Iris pigment epithelial cell (primary cell): ENCODE data around the gene CIC.

Source experiments
- DNase-seq: peaks from one replicate; pipeline ENCODE4 v3.0.0-alpha.2; 2011; ENCODE audit warnings: low read depth

CIC gene

DNA sequence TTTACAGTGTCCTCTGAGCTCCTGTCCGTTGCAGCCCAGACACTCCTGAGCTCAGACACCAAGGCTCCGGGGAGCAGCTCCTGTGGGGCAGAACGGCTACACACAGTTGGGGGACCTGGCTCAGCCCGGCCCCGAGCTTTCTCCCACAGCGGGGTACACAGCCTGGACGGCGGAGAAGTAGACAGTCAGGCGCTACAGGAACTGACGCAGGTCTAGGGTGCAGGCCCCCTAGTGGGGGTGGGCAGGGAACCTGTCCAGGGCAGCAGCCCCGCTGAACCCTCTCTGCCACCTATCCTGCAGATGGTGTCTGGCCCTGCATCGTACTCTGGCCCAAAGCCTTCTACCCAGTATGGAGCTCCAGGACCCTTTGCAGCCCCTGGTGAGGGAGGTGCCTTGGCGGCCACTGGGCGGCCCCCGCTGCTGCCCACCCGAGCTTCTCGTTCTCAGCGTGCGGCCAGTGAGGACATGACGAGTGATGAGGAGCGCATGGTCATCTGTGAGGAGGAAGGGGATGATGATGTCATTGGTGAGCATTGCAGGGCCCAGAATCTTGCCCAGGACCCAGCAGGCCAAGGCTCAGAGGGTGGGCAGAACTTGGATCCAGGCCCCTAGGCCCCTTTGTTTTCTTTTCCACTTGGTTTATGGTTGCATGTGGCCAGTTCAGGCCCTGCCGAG, 20.0 kb downstream of the CIC start:
- DNase-seq, result no peak

DNA sequence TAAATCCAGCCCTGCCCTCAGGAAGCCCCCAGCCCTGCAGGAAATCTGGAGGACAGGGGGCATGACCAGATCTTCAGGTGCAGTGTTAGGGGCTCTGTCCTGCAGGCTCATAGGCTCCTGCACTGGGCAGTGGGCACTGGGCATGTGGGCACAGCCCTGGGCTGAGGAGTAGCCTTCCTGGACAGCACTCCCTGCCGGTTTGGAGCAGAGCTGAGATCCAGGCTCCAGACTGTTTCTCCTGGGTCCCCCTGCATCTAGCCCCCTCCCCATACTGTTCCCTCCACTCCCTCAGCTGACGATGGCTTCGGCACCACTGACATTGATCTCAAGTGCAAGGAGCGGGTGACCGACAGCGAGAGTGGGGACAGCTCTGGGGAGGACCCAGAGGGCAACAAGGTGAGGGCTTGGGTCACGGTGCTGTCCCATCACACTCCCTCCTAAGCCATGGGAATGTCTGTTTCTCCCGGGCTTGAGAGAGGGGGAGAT, 20.5 kb downstream of the CIC start:
- no peak for DNase-seq

DNA sequence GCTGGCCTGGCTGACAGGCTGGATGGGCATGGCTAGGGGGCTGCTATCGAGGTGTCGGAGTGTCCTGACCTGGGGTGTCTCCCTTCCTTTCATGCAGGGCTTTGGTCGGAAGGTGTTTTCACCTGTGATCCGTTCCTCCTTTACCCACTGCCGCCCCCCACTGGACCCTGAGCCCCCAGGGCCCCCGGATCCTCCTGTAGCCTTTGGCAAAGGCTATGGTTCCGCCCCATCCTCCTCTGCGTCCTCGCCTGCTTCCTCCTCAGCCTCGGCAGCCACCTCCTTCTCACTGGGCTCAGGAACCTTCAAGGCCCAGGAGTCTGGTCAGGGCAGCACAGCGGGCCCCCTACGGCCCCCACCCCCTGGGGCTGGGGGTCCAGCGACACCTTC, 21.1 kb downstream of the CIC start:
- DNase-seq, result no peak

DNA sequence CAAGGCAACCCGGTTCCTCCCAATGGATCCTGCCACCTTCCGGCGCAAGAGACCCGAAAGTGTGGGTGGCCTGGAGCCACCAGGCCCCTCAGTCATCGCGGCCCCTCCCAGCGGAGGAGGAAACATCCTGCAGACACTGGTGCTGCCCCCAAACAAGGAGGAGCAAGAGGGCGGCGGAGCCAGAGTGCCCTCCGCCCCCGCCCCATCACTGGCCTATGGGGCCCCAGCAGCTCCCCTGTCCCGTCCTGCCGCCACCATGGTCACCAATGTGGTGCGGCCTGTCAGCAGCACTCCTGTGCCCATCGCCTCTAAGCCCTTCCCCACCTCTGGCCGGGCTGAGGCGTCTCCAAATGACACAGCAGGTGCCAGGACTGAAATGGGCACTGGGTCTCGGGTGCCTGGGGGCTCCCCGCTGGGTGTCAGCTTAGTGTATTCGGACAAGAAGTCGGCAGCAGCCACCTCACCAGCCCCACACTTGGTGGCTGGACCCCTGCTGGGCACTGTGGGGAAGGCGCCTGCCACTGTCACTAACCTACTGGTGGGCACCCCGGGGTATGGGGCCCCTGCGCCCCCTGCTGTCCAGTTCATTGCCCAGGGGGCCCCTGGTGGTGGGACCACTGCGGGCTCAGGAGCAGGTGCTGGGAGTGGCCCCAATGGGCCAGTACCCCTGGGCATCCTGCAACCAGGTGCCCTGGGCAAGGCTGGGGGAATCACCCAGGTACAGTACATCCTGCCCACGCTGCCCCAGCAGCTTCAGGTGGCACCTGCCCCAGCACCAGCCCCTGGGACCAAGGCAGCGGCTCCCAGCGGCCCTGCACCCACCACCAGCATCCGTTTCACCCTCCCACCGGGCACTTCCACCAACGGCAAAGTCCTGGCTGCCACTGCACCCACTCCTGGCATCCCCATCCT, 21.7 kb downstream of the CIC start:
- DNase-seq, result no peak

DNA sequence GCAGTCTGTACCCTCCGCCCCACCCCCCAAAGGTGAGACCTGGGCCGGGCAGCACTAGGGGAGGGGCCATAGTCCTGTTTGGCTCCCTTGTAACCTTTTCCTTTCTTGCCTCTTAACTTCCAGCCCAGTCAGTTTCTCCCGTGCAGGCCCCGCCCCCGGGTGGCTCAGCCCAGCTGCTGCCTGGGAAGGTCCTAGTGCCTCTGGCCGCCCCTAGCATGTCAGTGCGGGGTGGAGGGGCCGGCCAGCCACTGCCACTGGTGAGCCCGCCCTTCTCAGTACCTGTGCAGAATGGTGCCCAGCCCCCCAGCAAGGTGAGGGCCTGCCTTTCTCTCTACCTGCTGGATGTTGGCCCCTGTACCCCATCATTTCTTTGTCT, 22.4 kb downstream of the CIC start:
- no peak for DNase-seq

DNA sequence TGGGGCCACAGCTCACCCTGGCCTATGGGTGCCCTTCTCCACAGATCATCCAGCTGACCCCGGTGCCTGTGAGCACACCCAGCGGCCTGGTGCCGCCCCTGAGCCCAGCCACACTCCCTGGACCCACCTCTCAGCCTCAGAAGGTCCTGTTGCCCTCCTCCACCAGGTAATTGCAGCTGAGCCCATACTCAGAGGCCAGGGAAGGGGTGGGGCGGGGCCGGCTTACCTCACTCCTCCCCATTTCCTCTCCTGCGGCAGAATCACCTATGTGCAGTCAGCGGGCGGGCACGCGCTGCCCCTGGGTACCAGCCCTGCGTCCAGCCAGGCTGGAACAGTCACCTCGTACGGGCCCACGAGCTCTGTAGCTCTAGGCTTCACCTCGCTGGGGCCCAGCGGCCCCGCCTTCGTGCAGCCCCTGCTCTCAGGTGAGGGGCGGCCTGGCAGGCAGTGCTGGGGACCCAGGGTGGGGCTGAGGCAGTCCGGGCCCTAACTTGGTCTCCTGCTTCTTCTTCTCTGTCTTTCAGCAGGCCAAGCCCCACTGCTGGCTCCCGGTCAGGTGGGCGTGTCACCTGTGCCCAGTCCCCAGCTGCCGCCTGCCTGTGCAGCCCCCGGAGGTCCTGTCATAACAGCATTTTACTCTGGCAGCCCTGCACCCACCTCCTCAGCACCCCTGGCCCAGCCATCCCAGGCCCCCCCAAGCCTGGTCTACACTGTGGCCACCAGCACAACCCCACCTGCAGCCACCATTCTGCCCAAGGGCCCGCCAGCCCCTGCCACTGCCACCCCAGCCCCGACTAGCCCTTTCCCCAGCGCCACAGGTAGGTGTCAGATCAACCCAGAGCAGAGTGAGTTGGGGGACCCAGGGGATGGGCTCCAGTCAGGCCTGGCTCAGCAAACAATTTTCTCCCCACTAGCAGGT, 23.2 kb downstream of the CIC start:
- DNase-seq, result no peak

DNA sequence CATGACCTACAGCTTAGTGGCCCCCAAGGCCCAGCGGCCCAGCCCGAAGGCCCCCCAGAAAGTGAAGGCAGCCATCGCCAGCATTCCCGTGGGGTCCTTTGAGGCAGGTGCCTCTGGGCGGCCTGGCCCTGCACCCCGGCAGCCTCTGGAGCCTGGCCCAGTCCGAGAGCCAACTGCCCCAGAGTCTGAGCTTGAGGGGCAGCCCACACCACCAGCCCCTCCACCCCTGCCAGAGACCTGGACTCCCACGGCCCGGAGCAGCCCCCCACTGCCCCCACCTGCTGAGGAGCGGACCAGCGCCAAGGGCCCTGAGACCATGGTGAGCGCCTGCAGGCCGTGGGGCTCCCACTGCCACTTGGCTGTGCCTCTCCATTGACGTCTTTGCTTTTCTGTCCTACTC, 23.9 kb downstream of the CIC start:
- no peak for DNase-seq

DNA sequence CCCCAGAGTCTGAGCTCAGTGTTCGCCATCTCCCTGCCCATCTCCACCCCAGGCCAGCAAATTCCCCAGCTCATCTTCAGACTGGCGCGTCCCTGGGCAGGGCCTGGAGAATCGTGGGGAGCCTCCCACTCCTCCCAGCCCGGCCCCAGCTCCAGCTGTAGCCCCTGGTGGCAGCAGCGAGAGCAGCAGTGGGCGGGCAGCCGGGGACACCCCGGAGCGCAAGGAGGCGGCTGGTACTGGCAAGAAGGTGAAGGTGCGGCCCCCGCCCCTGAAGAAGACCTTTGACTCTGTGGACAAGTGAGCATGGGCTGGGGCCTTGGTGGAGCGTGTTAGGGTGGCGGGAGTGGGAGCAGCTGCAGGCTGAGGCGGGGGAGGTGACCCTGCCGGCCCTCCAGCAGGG, 24.5 kb downstream of the CIC start:
- no peak for DNase-seq

DNA sequence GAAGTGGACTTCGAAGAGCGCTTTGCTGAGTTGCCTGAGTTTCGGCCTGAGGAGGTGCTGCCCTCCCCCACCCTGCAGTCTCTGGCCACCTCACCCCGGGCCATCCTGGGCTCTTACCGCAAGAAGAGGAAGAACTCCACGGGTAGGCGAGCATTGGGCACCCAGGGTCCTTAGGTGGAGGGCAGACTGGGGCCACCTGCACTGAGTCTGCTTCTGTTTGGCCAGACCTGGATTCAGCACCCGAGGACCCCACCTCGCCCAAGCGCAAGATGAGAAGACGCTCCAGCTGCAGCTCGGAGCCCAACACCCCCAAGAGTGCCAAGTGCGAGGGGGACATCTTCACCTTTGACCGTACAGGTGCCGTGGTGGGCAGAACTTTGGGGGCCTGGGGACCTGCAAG, 24.9 kb downstream of the CIC start:
- no peak for DNase-seq

DNA sequence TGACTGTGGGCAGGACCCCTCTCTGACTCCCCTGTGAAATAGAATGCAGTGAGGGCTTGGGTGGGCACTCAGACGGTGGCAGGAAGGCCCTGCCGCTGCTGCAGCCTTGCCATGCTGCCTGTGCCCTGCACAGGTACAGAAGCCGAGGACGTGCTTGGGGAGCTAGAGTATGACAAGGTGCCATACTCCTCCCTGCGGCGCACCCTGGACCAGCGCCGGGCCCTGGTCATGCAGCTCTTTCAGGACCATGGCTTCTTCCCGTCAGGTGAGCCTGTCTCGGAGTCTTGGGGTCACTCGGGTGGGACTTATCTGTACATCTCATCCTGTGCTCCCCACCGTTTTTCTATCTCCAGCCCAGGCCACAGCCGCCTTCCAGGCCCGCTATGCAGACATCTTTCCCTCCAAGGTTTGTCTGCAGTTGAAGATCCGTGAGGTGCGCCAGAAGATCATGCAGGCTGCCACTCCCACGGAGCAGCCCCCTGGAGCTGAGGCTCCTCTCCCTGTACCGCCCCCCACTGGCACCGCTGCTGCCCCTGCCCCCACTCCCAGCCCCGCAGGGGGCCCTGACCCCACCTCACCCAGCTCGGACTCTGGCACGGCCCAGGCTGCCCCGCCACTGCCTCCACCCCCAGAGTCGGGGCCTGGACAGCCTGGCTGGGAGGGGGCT, 25.6 kb downstream of the CIC start:
- no peak for DNase-seq

DNA sequence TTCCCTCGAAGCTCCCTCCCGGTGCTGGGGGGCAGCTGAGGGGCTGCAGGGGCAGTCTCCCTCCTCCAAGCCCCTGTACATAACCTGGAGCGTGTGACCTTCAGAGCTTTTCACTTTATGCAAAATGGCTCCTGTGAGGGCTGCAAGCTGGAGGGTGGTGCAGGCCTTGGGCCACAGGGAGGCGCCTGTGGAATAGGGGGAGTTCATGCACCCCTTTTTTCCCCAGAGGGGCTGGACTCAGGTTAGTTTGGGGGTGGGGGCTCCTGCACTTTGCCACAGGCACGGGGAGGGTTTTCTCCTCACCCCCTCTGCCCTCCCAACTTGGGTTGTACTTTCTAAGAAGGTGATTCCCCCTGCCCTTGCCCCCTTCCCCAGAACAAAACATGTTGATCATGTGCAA, 26.3 kb downstream of the CIC start:
- DNase-seq, result no peak

DNA sequence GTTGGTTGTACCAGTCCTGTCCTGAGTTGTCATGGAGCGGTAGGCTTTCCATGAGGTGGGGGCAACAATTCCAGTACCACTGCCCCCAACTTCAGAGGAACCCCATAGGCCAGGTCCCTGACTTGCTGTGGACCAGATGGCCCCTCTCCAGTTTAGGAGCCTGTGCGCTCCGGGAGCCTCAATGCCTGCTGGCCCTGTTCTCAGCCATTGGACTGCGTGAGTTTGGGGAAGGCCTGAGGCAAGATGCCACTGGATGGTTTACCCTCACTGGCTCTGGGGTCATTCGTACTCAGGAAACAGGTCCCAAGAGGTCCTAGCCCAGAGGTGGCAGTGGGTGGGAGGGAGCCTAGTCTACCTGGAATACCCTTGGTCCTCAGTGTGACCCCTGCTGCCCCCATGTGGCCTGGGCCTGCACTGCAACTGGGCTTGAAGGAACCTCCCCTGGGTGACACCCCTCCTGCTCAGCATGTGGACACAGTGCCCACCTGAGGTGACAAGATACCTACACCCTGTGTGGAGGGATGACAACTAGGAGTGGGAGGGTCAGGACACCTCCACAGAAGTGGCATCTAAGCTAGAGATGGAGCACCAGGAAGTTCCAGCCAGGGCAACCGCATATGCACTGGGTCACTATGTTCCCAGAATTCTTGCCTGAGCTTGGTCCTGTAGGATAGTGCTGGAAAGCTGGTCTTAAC, 26.9 kb downstream of the CIC start:
- no peak for DNase-seq

DNA sequence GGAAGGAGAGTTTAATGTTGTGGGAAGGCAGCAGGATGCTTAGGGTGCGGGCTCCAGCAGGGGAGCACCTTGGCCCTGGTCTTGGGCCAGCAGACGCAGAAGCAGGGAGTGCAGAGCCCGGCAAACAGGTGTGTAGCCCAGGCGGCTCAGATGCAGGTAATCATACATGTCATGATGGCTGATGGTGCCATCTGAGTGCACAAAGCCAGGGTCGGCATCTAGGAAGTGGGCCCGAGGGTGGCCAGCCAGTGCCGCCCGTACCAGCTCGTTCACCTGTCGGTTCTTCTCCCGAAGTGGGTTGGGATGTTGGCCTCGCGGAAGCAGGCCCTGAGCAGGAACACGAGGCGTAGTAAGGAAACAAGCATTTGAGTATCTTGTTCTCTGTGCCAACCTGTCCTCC, 28.0 kb downstream of the CIC start:
- DNase-seq, result no peak

DNA sequence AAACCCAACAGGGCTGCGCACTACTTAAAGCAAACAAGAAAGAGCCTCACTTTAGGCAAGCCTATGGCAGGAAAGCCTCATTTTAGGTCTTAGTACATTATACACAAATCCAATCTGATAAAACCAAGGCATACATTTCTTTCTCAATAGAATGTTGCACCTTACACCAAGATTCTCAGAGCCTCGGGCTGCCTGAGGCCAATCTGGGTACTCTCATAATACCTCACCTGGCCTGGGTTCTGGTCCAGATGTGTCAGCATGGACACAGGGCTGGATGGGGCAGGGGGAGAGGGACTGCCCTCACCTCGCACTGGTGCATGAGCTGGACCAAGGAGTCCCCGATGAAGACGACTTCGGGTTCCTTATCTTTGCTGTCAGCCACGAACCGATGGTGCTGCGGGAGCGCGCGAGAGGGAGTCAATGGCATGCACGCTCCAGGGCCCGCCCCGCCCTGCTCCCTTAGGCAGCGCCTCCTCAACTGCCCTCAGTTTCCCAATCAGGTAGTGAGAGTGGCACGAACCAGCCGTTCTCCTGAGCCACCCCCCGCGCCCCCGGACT, 32.7 kb downstream of the CIC start, which contains the start of gene PRR19:
TSS of gene PRR19 (plus strand) at position 487 of the 558 bp plus-strand sequence. CDS start 7,453 bp downstream, outside the sequence.
- DNase-seq, result no peak

DNA sequence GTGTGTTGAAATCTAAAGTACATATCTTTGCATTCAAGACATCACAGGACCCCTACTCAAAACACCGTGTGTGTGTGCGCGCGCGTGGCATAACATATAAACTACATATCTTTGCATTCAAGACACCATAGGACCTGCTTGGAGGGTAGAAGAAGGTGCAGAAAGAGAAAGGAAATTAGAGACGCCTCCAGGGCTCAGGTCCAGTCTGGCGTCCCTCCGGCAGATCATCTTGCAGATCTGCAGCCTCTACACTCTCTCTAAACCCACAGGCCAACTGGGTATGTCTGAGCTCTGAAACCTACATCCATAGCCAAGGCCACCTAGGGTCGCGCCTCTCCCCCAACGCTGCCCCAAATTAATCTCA, 34.0 kb downstream of the CIC start:
- DNase-seq, result no peak

DNA sequence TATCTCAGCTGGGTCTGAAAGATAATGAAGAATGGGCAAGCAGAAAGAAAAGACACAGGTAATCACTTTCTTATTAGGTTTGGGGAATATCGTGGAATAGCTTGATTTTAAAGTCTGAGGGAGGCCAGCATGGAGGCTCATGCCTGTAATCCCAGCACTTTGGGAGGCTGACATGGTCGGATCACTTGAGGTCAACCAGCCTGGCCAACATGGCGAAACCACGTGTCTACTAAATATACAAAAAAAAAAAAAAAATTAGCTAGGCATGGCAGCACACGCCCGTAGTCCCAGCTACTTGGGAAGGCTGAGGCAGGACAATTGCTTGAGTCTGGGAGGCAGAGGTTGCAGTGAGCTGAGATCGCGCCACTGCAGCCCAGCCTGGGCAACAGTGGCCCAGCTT, 34.8 kb downstream of the CIC start:
- DNase-seq, result no peak

DNA sequence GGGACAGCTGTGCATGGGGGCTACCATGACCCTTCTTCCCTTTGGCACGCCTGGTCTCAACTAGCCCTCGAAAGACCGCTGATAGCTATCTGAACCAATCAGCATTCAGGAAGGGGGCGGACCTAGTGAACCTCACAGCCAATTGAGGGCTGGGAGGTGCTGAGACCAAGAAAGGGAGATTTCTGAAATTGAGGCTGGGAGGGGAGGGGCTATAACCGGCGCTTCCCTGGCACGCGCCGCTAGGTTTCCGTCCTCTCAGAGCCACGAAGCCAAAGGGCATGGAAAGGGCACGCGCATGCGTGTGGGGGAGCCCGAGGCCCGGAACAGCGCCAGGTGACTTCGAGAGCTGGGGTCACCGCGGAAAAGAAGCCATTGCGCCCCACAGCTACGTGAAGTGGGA, 37.6 kb downstream of the CIC start:
- no peak for DNase-seq

DNA sequence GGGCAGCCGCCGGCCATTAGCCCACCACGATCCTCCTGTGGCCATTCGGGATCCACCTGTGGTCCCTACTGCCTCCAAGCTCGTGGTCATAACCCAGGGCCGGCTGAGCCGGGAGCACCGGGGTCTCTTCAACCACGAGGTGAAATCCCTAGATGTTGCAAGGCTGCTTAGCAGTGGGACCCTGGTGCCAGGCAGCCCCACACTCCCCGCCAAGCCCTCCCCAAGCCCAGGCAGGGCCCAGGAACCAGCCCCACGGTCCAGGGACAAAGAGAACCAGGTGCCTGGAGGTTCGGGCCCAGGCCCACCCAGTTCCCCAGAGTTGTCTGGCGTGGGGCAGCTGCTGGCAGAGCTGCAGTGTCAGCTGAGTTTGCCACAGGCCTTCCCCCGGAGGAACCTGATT, 40.6 kb downstream of the CIC start:
- no peak for DNase-seq

DNA sequence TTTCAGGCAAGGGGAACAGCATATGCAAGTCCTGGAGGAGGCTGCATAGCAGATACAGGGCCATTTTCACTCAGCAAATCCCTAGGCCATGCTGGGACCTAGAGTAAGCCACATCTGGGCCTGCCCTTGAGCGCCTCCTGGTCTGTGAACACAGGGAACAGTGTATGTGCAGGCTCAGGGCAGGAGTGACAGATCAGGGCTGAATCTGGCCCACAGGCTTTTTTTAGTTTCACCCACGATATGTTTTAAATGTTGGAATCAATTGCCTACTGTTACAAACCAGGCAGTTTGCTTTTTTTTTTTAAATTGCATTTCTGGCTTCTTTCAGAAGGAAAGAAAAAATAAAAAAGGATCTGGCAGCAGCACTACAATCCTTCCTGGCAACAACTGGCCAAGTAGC, 42.6 kb downstream of the CIC start:
- DNase-seq, result no peak

DNA sequence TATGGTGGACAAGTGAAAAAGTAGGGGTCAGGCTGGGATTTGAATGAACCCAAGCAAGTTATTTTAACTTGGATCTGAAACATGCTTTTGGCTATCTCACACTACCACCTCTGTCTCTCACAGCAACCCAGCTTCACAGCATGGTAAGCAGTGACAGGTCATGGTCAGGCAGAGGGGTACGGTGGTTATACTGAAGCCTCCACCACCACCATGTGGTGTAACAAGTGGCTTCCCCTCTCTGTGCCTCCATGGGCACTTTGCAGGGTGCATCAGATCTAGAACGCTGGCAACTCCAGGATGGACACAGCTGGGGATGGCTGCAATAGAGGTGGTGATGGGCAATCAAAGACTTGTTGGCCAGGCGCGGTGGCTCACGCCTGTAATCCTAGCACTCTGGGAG, 43.3 kb downstream of the CIC start:
- DNase-seq, result no peak
